Epithelial cell of esophagus (primary cell): ENCODE measurements around the gene CEP19.

Experiments
- DNase-seq: peaks from one replicate; pipeline ENCODE4 v3.0.0; 2010; ENCODE audit warnings: low read depth
- H3K4me3 ChIP-seq: 2 replicates; pipeline ENCODE4 v1.5.1; 2011; ENCODE audit warnings: mild to moderate bottlenecking, low read length, control low read depth
- TF ChIP-seq, protein P1 (sequence below): IDR thresholded peaks from 2 replicates; pipeline ENCODE4 v1.5.1; 2011; ENCODE audit warnings: low read depth, mild to moderate bottlenecking, low read length, control low read depth, inconsistent platforms; ENCODE audit not compliant: insufficient read depth; ENCODE audit errors: missing control alignments

CEP19 gene

DNA sequence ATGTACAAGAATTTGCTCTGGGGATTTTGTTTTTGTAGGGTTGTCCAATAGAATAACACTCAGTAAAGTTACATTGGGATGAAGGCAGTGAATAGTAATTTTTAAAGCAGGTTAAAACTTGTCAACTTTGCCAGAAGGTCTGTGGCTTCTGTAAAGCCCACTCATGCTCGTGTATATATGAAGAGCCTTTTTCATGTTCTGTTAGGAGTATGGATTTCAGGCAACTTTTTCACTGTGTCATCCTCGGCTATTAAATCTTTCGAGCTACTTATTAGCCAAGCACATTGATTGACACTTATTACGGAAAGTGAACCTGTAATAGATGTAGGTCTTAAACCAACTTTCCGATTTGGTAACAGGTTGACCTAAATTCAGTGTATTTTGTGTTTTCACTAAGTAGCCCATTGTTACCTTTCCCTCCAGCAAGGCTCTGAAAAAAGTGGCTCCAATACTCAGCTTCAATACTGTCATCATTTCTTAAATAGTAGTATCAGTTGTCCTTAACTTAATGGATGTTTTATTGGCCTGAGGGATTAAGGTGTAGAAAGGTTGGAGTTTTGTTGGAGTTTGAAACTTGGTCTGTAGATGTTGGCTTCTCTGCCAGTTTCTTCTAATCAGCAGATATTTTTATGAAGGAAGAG, 29.3 kb upstream of the CEP19 start:
- H3K4me3 ChIP-seq, result peak overlapping the region; percentile 84
- peak; percentile 27 for DNase-seq
- TF ChIP-seq, protein P1, sequence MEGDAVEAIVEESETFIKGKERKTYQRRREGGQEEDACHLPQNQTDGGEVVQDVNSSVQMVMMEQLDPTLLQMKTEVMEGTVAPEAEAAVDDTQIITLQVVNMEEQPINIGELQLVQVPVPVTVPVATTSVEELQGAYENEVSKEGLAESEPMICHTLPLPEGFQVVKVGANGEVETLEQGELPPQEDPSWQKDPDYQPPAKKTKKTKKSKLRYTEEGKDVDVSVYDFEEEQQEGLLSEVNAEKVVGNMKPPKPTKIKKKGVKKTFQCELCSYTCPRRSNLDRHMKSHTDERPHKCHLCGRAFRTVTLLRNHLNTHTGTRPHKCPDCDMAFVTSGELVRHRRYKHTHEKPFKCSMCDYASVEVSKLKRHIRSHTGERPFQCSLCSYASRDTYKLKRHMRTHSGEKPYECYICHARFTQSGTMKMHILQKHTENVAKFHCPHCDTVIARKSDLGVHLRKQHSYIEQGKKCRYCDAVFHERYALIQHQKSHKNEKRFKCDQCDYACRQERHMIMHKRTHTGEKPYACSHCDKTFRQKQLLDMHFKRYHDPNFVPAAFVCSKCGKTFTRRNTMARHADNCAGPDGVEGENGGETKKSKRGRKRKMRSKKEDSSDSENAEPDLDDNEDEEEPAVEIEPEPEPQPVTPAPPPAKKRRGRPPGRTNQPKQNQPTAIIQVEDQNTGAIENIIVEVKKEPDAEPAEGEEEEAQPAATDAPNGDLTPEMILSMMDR, result no peak

GRCh38 chr3:196740481-196741248, 28.6 kb upstream of the CEP19 start:
- peak overlapping the region; percentile 84 for H3K4me3 ChIP-seq
- DNase-seq, result peak; percentile 56
- TF ChIP-seq, protein P1, result no peak

- TF ChIP-seq, protein P1, result no peak
- peak within 1 kb of the TSS; percentile 84 for H3K4me3 ChIP-seq
- peak; percentile 92 for DNase-seq
These were observed 27.8 kb upstream of the CEP19 start, which contains the start of gene PAK2 for GRCh38 chr3:196739671-196740480. Gene PAK2, plus strand, starts transcription at chr3:196739857. Its CDS starts 42,790 bp downstream, at chr3:196782647.

DNA sequence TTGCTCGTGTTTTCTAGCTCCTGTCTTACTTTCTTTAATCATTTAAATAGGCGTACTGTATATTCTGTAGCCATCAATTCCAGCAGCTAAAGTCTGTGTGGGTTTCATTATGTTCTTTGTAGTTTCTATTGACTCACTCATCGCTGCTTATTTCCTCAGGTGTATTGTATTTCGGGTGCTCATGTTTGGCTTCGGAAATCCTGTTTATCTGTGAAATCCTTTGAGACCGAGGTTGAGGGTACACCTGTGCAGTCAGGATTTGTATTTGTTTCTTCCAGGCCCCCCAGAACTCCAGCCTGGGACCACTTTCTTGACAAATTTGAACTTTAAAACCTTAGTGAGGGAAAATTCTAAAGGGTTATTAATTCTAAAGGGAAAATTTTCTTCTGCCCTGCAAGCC, 25.6 kb upstream of the CEP19 start:
- no peak for DNase-seq
- TF ChIP-seq, protein P1, result no peak
- no peak overlapping the region for H3K4me3 ChIP-seq

GRCh38 chr3:196736670-196737374, 24.8 kb upstream of the CEP19 start:
- DNase-seq, result no peak
- TF ChIP-seq, protein P1, result no peak

GRCh38 chr3:196735751-196736150, 23.7 kb upstream of the CEP19 start:
- no peak for DNase-seq
- H3K4me3 ChIP-seq, result no peak overlapping the region
- TF ChIP-seq, protein P1, result no peak

More at GRCh38 chr3:196736670-196737374, 24.8 kb upstream of the CEP19 start:
- H3K4me3 ChIP-seq, result no peak overlapping the region
